Mesothelial cell of epicardium (in vitro differentiated cells): Measurements from ENCODE around the gene MOGAT1. TPM values are rescaled to one million over a fixed set of nuclear protein-coding genes. Genes with fewer than 3 reads are reported as not detected.

Experiments used
- total RNA-seq: library from RNA; stranded (reverse); gene quantifications from 3 replicates; pipeline ENCODE4 v1.2.1, GENCODE V29; 2021

The MOGAT1 gene
- total RNA-seq, 1 donor from 2014 or later: not detected

Other genes starting within 250 kb of the MOGAT1 start
- 0.23 to 0.42 TPM (median 0.25 TPM) in 3 replicates for gene SGPP2, start 247.1 kb upstream of the MOGAT1 start, total RNA-seq
- 17.7 to 19.1 TPM (median 18.5 TPM) in 3 replicates for gene FARSB, start 15.6 kb upstream of the MOGAT1 start, total RNA-seq
- 74.5 to 84.3 TPM (median 81.6 TPM) in 3 replicates for gene ACSL3, start 189.4 kb downstream of the MOGAT1 start, total RNA-seq